ENCODE data around the gene C2CD2.

C2CD2 gene

DNA sequence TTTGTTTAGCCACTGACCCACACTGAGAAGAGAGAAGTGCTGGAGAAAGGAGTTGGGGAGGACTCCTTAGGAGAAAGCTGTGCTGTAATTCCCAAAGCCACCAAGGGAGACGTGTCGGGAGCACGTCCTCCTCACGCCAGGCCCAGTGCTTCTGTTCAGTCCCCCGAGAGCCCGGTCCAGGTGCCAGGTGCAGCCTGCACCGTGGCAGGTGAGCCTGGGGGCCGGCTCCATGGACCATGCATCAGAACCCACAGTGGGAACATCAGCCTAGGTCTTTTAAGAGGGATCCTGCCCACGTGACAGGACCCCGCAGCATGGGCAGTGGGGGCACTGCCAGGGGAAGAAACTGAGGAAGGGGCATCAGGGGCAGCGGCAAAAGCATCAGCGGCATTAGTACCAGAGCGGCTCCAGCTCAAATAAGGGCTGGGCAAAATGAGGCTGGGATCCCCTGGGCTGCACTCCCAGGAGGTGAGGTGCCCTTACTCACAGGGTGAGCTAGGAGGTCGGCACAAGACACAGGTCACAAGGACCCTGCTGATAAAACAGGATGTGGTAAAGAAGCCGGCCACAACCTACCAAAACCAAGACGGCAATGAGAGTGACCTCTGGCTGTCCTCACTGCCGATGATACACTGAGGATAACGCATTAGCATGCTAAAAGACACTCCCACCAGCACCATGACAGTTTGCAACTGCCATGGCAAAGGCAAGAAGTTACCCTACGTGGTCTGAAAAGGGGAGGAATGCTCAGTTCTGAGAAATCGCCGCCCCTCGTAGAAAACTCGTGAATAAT is 50.1 kb downstream of the C2CD2 start:
- no peak for DNase-seq

DNA sequence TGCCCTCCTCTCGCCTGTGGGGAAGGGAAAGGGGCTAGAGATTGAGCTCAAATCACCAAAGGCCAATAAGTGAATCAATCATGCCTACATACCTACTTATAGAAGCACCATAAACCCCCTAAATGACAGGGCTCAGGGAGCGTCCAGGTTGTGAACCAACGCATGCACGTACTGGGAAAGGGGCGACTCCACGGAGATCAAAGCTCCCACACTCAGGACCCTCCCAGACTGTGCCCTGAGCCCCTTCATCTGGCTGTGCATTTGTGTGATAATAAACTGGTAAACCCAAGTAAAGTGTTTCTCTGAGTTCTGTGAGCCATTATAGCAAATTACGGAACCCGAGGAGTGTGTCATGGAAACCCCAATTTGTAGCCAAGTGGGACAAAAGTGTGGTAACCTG is 50.9 kb downstream of the C2CD2 start:
- DNase-seq: no peak

DNA sequence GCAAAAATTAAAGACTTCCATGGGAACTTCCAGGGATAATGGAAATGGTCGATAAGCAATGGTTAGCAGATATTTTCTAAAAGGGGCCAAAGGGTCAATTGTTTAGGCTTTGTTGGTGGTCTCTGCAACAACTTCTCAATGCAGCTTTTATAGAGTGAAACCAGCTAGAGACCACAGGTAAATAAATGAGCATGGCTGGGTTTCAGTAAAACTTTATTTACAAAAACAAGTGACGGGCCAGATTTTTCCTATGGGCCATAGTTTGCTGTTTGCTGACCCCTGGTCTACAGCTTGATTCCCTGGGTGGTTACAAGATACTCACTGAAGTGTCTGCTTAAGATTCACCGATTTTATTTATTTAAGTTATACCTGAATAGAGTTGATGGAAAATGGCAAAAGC is 52.0 kb downstream of the C2CD2 start:
- no peak for DNase-seq

GRCh38 chr21:41901099-41901498 is 52.7 kb downstream of the C2CD2 start:
- no peak for DNase-seq

GRCh38 chr21:41900401-41900800 is 53.4 kb downstream of the C2CD2 start:
- no peak for DNase-seq

DNA sequence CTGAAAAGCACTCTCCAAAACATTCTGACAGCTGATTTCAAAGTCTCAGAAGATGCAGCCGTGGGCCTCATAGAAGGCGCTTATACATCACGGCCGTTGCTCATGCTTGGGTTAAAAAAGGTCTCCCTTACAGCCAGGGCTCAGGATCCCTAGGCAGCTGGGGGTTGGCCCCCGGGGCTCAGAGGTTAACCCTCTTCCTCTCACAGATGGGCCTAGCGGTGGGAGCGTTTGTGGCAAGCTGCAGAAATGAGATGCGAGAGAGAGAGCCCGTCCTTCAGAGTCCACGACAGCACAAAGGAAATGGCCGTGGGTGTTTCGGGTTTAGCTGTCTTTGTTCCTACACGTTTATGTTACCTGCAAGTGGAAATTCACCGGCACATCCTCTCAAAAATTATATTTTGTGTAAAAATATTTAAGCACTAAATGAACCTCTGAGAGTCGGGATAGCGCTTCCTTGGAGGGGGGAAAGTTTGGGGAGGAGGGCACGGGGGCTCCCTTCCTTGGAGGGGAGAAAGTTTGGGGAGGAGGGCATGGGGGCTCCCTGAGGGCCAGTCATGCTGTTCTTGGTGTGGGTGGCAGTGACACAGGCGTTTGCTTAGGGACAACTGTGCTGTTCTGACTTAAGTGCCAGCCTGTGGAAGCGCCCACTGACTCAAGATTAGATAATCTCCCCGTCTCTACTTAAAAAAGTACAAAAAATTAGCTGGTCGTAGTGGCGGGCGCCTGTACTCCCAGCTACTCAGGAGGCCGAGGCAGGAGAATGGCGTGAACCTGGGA is 54.2 kb downstream of the C2CD2 start:
- no peak for DNase-seq

GRCh38 chr21:41898998-41899397 is 54.8 kb downstream of the C2CD2 start:
- DNase-seq: no peak

DNA sequence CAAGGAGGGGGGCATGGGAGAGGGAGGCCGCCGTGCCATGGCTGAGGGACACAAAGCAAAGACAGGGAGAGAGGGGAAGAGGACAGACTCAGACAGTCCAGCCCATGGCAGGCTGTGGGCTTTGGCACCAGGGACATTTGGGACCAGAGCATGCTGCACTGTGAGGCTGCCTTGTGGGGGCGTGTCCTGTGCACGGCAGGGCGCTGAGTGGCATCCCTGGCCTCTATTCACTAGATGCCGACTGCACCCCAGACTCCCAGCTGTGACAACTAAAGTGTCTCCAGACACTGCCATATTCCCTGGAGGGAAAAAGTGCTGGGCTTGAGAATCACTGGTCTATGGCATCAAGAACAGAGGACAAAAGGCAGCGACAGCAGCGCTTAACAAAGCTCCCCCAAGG is 56.1 kb downstream of the C2CD2 start:
- DNase-seq: no peak

- DNase-seq: no peak
Observed at GRCh38 chr21:41897047-41897669, 56.7 kb downstream of the C2CD2 start.

GRCh38 chr21:41895643-41896493 is 58.0 kb downstream of the C2CD2 start:
- DNase-seq: no peak

DNA sequence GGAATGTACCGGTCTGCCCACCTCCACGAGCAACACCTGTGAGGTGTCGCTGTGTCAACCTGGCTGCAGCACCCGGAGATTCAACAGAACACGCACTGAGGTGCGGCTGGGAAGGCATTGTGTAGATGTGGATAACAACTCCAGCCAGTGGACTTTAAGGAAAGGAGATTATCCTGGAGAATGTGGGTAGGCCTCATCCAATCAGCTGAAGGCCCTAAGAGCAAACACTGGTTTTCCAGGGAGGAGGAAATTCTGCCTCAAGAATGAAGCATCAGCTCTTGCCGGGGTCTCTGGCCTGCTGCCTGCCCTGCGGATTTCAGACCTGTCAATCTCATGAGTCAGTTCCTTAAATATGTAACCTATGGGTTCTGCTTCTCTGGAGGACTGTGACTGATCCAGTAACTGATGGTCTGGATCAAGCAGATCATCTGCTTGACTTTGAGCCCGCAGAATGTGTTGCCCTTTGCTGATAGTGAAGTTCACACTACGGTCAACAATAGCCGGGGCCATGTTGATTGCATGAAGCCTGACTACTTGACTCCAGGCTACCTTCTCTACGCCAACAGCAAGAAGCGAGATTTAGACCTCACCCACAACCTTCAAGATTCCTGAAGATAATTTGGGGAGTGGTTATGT is 58.8 kb downstream of the C2CD2 start:
- DNase-seq: no peak

GRCh38 chr21:41894511-41894910 is 59.3 kb downstream of the C2CD2 start:
- DNase-seq: no peak

DNA sequence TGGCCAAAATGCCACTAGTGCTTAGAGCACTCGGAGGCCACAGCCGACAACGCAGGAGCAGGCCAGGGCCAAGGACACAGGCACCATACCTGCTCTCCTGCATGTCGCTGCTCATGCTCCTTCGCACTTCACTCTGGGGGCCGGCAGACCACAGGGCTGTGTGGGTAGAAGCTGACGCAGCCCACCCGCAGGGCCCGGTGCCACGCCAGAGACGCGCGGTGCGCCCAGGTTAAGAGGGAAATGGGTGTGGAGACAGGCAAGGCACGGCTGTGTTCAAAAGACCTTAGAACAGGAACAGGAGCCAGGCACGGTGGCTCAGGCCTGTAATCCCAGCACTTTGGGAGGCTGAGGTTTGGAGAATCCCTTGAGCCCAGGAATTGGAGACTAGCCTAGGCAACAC is 61.1 kb downstream of the C2CD2 start:
- no peak for DNase-seq

GRCh38 chr21:41891132-41891531 is 62.7 kb downstream of the C2CD2 start:
- DNase-seq: no peak

DNA sequence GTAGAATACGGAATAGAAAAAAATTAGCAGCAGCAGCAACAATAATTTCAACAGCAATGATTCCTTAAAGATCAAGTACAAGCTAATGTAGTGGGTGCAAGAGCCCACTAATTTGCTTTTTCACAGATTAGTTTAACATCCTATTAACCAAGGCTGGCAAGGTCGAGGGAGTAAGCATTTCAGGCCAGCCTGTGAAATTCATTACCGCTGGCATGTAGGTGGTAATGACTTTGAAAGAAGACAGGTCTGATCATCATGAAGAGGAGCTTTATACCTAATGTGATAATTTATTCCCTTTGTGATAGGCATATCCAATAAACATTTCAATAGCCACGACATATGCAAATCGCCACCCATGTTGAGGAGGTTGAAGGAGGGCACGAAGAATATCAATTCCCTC is 63.5 kb downstream of the C2CD2 start:
- DNase-seq: no peak

DNA sequence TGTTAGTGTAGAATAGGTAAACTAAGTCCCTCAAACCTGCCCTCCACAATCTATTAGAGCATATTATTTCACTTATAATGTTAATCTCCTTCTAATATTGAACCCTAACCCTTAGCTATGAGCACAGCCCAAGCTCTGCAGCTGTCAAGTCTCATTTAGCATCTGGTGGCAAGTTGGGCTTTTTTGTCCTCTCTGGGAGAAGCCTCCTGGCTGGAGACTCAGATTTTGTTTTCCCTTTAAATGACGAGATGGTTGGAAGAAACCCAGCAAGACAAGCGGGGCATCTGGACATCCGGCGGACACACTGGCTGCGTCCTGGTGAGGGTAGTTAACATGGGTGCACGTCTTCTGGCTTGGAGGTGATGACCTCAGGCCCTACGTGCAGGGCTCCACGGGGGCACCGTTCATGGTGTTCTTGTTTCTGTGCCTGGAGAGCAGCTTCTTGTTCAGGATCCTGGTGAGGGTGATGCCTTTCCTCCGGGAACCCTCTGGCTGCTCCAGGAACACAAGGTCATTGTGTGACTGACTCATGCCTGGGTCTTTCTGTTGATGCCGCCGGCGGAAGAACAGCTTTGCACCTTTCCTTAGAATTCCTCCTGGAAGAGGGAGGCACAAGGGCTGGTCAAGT is 65.0 kb downstream of the C2CD2 start:
- DNase-seq: no peak

DNA sequence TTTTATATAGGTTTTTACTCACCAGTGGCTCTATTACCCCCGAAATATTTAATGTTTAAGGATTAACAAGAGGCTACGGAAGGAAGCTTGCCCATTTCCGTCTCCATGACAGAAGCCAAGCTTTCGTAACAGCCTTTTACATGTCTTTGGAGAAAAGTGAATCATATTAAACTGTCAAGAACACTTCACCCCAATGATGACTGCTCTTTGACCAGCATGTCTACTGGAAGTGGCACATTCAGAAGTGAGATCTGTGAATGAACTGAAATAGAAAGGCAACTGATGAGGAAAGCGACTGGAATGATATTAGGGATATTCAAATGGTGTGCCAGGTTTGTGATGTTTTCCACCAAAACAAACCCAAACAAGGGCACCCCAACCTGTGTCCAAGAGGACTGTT is 66.2 kb downstream of the C2CD2 start:
- DNase-seq: no peak

DNA sequence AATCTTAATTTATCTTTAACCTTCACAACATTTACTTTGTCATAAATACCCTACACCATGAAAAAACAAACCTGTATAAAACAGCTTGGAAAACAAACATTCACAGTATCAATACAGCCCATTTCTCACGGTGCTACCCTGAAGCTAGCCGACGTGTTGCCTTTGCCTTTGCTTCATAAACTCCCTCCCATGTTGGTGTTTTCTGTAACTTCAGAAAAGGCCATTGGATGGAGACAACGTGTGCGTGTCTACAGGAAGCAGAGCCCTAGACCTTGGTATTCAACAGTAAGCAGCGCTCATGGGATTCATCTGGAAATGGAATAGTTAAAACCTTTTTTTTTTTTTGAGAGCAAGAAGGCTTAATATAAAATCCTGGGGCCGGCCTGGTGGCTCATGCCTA is 67.5 kb downstream of the C2CD2 start:
- DNase-seq: no peak

DNA sequence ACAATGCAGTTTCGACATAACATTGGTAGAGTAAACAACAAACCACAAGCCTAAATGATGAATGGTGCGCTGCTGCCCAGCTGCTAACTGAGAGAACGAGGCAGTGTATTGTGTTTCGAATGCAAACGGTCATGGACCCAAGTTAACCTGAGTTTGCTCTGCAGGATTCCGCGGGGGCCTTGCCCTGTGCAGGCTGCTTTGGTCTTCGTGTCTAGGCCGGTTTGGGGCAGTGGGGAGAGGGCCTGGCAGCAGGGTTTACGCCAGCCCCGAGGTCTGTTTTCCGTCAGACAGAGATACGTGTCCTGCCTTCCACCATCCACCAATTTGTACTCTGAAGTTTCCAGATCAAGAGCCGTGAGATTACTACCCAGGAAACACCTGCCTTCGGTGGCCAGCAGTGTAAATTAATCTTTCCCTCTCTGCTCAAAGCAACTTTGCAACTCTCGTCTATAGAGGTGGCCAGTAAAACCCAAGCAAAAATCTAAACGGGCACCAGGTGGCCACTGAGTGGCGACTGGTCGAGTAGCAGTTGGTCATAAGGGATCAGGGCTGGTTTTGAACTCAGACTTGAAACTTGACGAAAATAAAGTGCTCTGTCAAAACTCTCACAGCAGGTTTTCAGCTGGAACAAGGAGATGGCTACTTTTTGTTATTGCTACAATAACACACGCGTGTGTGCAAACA is 68.3 kb downstream of the C2CD2 start:
- no peak for DNase-seq

DNA sequence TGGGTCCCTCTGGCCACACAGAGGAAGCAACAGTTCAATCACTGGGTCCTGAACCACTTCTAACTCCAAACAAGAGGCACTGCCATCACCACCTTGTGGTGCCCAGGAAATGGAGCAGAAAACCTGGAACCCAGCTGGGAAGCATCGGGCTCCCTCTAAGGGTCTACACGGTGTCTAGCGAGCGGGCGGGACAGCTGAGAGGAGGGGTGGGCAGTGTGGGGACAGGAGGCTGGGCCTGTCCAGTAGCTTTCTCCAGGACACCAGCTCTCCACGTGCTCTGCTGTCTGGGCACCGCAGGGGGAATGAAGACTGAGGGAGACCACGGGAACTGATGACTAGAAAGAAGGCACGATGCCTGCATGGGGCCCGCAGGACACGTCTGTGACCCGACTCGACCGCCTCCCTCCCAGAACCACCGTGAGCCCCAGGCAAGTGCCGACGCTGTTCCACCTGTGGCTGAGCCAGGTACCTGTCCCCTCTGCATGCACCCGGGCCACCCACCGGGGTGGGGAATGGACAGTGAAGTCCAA is 69.3 kb downstream of the C2CD2 start:
- DNase-seq: no peak

GRCh38 chr21:41883582-41883981 is 70.2 kb downstream of the C2CD2 start:
- DNase-seq: no peak

Data from right hindlimb (tissue), 1 donor.